SK-N-SH (cell line): ENCODE measurements around the gene WDHD1.

Experiments used
- EP300 ChIP-seq, 2 experiments: IDR thresholded peaks; 2 replicates each; pipeline versions ENCODE4 v1.4.0 to v1.6.1; 2012; ENCODE audit warnings: borderline replicate concordance in 1 of 2, low read depth in 1 of 2, low read length in 1 of 2
- JUND ChIP-seq: IDR thresholded peaks from 2 replicates; pipeline ENCODE4 v1.4.0; 2012
- MEF2A ChIP-seq: IDR thresholded peaks from 2 replicates; pipeline ENCODE4 v1.4.0; 2012; ENCODE audit warnings: low read depth, borderline replicate concordance
- POLR2AphosphoS5 ChIP-seq: IDR thresholded peaks from 2 replicates; pipeline ENCODE4 v1.6.1; 2012; ENCODE audit warnings: low read depth, low read length
- RAD21 ChIP-seq: IDR thresholded peaks from 2 replicates; pipeline ENCODE4 v1.6.1; 2012; ENCODE audit warnings: mild to moderate bottlenecking, low read length
- TF ChIP-seq, protein P1 (sequence below): IDR thresholded peaks from 2 replicates; pipeline ENCODE4 v1.4.0; 2012; ENCODE audit warnings: low read depth
- TF ChIP-seq, protein P2 (sequence below): fragments of 200-600 bp; sonication (generic); IDR thresholded peaks from 2 replicates; pipeline ENCODE4 v1.6.1; 2017; ENCODE audit warnings: antibody characterized with exemption, mild to moderate bottlenecking, moderate library complexity

- TF ChIP-seq, protein P1, sequence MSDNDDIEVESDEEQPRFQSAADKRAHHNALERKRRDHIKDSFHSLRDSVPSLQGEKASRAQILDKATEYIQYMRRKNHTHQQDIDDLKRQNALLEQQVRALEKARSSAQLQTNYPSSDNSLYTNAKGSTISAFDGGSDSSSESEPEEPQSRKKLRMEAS: no peak
- TF ChIP-seq, protein P2, sequence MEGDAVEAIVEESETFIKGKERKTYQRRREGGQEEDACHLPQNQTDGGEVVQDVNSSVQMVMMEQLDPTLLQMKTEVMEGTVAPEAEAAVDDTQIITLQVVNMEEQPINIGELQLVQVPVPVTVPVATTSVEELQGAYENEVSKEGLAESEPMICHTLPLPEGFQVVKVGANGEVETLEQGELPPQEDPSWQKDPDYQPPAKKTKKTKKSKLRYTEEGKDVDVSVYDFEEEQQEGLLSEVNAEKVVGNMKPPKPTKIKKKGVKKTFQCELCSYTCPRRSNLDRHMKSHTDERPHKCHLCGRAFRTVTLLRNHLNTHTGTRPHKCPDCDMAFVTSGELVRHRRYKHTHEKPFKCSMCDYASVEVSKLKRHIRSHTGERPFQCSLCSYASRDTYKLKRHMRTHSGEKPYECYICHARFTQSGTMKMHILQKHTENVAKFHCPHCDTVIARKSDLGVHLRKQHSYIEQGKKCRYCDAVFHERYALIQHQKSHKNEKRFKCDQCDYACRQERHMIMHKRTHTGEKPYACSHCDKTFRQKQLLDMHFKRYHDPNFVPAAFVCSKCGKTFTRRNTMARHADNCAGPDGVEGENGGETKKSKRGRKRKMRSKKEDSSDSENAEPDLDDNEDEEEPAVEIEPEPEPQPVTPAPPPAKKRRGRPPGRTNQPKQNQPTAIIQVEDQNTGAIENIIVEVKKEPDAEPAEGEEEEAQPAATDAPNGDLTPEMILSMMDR: no peak
- TF ChIP-seq POLR2AphosphoS5 (no peak), EP300 (IDR thresholded peaks at IDR 0.05; ENCODE audit: borderline replicate concordance in 1 of 2, low read depth in 1 of 2, low read length in 1 of 2) (no peak), RAD21 (no peak), MEF2A (no peak), JUND (no peak)
These were observed 21.8 kb downstream of the WDHD1 start for GRCh38 chr14:55005071-55005470.
